ENCODE results near the gene TAF5L.
A peak's percentile ranks its signal among the peaks of the same experiment; 100 is the strongest.
"Not testable (repeated sequence)": the region's sequence is repeated elsewhere in the genome, so short reads cannot be mapped to it uniquely, and the experiment has no call there.

Gene TAF5L

DNA sequence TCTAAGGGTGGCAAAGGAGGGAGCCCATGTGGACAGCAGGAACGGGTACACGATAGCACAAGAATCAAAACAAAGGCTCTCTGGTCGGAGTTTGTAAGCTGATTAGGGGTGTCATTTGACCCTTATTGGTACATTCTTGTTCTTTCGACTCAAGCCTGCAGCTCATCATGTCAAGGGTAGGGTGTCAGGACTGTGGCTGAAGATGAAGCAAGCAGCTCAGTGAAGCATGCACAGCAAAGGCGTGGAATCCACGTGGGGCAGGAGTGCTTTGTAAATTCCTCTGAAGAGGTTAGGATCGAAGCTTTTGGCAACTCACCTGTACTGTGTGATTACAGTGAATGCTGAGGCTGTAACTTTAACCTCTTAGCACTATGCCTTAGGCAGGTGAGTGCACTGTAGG is 62.7 kb downstream of the TAF5L start:
- no peak overlapping the region for H4K91ac ChIP-seq (ENCODE audit: low read depth, low read length, poor library complexity)
- H3K4me2 ChIP-seq (ENCODE audit: insufficient read depth, low read length, poor library complexity, severe bottlenecking), result no peak overlapping the region
- H2BK5ac ChIP-seq (ENCODE audit: low read length), result no peak overlapping the region
- peak overlapping the region; percentile 35 for H2AFZ ChIP-seq (ENCODE audit: low read length)
- no peaks in the 10 kb centered on the region for H3K27me3 ChIP-seq (ENCODE audit: control insufficient read depth in 3 of 3, insufficient read depth in 3 of 3, low read depth in 1 of 3, low read length in 3 of 3)
- H3K9me3 ChIP-seq (replicated peaks in 1 of 2; ENCODE audit: control insufficient read depth in 2 of 2, insufficient read depth in 1 of 2, low read depth in 1 of 2, low read length in 2 of 2), result no peaks in the 10 kb centered on the region
- no peak overlapping the region for H3K18ac ChIP-seq (ENCODE audit: low read length)
- no peak overlapping the region for H3K14ac ChIP-seq (ENCODE audit: low read length)
- H3K9ac ChIP-seq (ENCODE audit: low read depth, low read length, poor library complexity), result no peak overlapping the region
- no peak overlapping the region for H2AK5ac ChIP-seq (ENCODE audit: low read depth, low read length)
- H2BK12ac ChIP-seq (ENCODE audit: low read length), result no peak overlapping the region
- no peak overlapping the region for H4K8ac ChIP-seq (ENCODE audit: low read depth, low read length)
- no peaks in the 10 kb centered on the region for H3K79me1 ChIP-seq (ENCODE audit: low read depth, low read length)
- H3K23ac ChIP-seq (ENCODE audit: low read depth, low read length, poor library complexity), result no peak overlapping the region
- no peak overlapping the region for H3K4ac ChIP-seq (ENCODE audit: low read length)
- H3K4me1 ChIP-seq (ENCODE audit: control insufficient read depth in 2 of 2, insufficient read depth in 1 of 2, low read depth in 1 of 2, low read length in 2 of 2), result peaks cover 0 to 9% of the 10 kb centered on the region in 2 donors
- H3K36me3 ChIP-seq (replicated peaks in 1 of 2; ENCODE audit: control insufficient read depth in 2 of 2, insufficient read depth in 2 of 2, low read length in 2 of 2), result no peaks in the 10 kb centered on the region
- H3K27ac ChIP-seq (replicated peaks; ENCODE audit: low read length), result no peak overlapping the region
- no peak overlapping the region for H2BK120ac ChIP-seq (ENCODE audit: low read depth, low read length)
- no CpG with 5 or more reads among the region's 7 CpGs for WGBS, 2 donors (ENCODE audit: extremely low coverage in 2 of 2, insufficient read length in 2 of 2, insufficient replicate concordance in 1 of 2)
- no peak overlapping the region for H2BK15ac ChIP-seq (ENCODE audit: low read length)
- DNase-seq (ENCODE audit: low spot score), result no peak
- no peak overlapping the region for H3K4me3 ChIP-seq (ENCODE audit: low read length in 2 of 2)

DNA sequence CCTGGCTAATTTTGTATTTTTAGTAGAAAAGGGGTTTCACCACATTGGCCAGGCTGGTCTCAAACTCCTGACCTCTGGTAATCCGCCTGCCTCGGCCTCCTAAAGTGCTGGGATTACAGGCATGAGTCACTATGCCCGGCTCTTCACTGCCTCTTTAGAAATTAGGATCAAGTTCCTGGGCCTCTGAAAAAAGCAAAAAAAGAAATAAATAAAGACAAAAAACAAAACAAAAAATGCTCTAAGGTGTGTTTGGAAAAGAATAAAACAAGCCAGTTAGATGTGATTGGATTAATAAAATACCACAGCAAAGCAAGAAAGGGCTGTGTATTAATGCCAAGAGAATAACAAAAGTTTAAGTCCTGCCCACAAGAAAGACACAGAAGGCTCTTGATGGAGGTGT is 63.2 kb downstream of the TAF5L start:
- no peak overlapping the region for H2BK12ac ChIP-seq (ENCODE audit: low read length)
- no peak for DNase-seq (ENCODE audit: low spot score)

GRCh38 chr1:229561141-229561540 is 64.8 kb downstream of the TAF5L start:
- DNase-seq (ENCODE audit: low spot score), result no peak
- Histone ChIP-seq H4K8ac (ENCODE audit: low read depth, low read length) (no peak overlapping the region), H4K91ac (ENCODE audit: low read depth, low read length, poor library complexity) (no peak overlapping the region), H3K18ac (ENCODE audit: low read length) (no peak overlapping the region), H2AFZ (ENCODE audit: low read length) (no peak overlapping the region), H3K36me3 (replicated peaks in 1 of 2; ENCODE audit: control insufficient read depth in 2 of 2, insufficient read depth in 2 of 2, low read length in 2 of 2) (no peaks in the 10 kb centered on the region), H3K23ac (ENCODE audit: low read depth, low read length, poor library complexity) (no peak overlapping the region), H3K4me3 (ENCODE audit: low read length in 2 of 2) (no peak overlapping the region), H3K27me3 (ENCODE audit: control insufficient read depth in 3 of 3, insufficient read depth in 3 of 3, low read depth in 1 of 3, low read length in 3 of 3) (no peaks in the 10 kb centered on the region), H3K4me2 (ENCODE audit: insufficient read depth, low read length, poor library complexity, severe bottlenecking) (no peak overlapping the region), H3K14ac (ENCODE audit: low read length) (no peak overlapping the region), H3K9me3 (replicated peaks in 1 of 2; ENCODE audit: control insufficient read depth in 2 of 2, insufficient read depth in 1 of 2, low read depth in 1 of 2, low read length in 2 of 2) (no peaks in the 10 kb centered on the region), H3K4ac (ENCODE audit: low read length) (no peak overlapping the region), H2BK12ac (ENCODE audit: low read length) (no peak overlapping the region), H2BK120ac (ENCODE audit: low read depth, low read length) (no peak overlapping the region), H3K9ac (ENCODE audit: low read depth, low read length, poor library complexity) (no peak overlapping the region), H2BK5ac (ENCODE audit: low read length) (no peak overlapping the region), H3K27ac (replicated peaks; ENCODE audit: low read length) (no peak overlapping the region), H2AK5ac (ENCODE audit: low read depth, low read length) (no peak overlapping the region), H2BK15ac (ENCODE audit: low read length) (no peak overlapping the region), H3K79me1 (ENCODE audit: low read depth, low read length) (no peaks in the 10 kb centered on the region), H3K4me1 (ENCODE audit: control insufficient read depth in 2 of 2, insufficient read depth in 1 of 2, low read depth in 1 of 2, low read length in 2 of 2) (peaks cover 10% of the 10 kb centered on the region in 2 donors)
- WGBS, 2 donors (ENCODE audit: extremely low coverage in 2 of 2, insufficient read length in 2 of 2, insufficient replicate concordance in 1 of 2), result no CpG with 5 or more reads among the region's 5 CpGs

More for the DNA sequence above, 63.2 kb downstream of the TAF5L start:
- no peak overlapping the region for H3K4me2 ChIP-seq (ENCODE audit: insufficient read depth, low read length, poor library complexity, severe bottlenecking)
- no peaks in the 10 kb centered on the region for H3K9me3 ChIP-seq (replicated peaks in 1 of 2; ENCODE audit: control insufficient read depth in 2 of 2, insufficient read depth in 1 of 2, low read depth in 1 of 2, low read length in 2 of 2)
- H4K91ac ChIP-seq (ENCODE audit: low read depth, low read length, poor library complexity), result no peak overlapping the region
- H3K27me3 ChIP-seq (ENCODE audit: control insufficient read depth in 3 of 3, insufficient read depth in 3 of 3, low read depth in 1 of 3, low read length in 3 of 3), result no peaks in the 10 kb centered on the region
- no peaks in the 10 kb centered on the region for H3K36me3 ChIP-seq (replicated peaks in 1 of 2; ENCODE audit: control insufficient read depth in 2 of 2, insufficient read depth in 2 of 2, low read length in 2 of 2)
- H3K18ac ChIP-seq (ENCODE audit: low read length), result no peak overlapping the region
- no peak overlapping the region for H3K4ac ChIP-seq (ENCODE audit: low read length)
- no peak overlapping the region for H2BK120ac ChIP-seq (ENCODE audit: low read depth, low read length)
- no peak overlapping the region for H3K4me3 ChIP-seq (ENCODE audit: low read length in 2 of 2)
- no peak overlapping the region for H3K23ac ChIP-seq (ENCODE audit: low read depth, low read length, poor library complexity)
- no peak overlapping the region for H3K27ac ChIP-seq (replicated peaks; ENCODE audit: low read length)
- H2BK15ac ChIP-seq (ENCODE audit: low read length), result no peak overlapping the region
- WGBS, 2 donors (ENCODE audit: extremely low coverage in 2 of 2, insufficient read length in 2 of 2, insufficient replicate concordance in 1 of 2), result no CpG with 5 or more reads among the region's 3 CpGs
- H3K4me1 ChIP-seq (ENCODE audit: control insufficient read depth in 2 of 2, insufficient read depth in 1 of 2, low read depth in 1 of 2, low read length in 2 of 2), result peaks cover 0 to 9% of the 10 kb centered on the region in 2 donors
- no peaks in the 10 kb centered on the region for H3K79me1 ChIP-seq (ENCODE audit: low read depth, low read length)
- H2AFZ ChIP-seq (ENCODE audit: low read length), result peak overlapping the region; percentile 35
- no peak overlapping the region for H4K8ac ChIP-seq (ENCODE audit: low read depth, low read length)
- no peak overlapping the region for H2AK5ac ChIP-seq (ENCODE audit: low read depth, low read length)
- no peak overlapping the region for H2BK5ac ChIP-seq (ENCODE audit: low read length)
- no peak overlapping the region for H3K14ac ChIP-seq (ENCODE audit: low read length)
- no peak overlapping the region for H3K9ac ChIP-seq (ENCODE audit: low read depth, low read length, poor library complexity)

DNA sequence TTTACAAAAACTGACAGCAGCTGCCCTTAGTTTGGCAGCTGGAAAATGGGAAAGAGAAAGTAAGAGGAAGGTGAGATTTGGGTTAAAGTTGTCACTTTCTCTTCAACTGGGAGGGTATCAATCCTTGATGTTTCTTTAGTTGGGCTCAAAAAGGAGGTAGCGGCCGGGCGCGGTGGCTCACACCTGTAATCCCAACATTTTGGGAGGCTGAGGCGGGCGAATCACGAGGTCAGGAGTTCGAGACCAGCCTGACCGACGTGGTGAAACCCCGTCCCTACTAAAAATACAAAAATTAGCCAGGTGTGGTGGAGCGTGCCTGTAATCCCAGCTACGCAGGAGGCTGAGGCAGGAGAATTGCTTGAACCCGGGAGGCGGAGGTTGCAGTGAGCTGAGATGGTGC is 65.8 kb downstream of the TAF5L start:
- H3K36me3 ChIP-seq (replicated peaks in 1 of 2; ENCODE audit: control insufficient read depth in 2 of 2, insufficient read depth in 2 of 2, low read length in 2 of 2); DNase-seq (ENCODE audit: low spot score); H3K23ac ChIP-seq (ENCODE audit: low read depth, low read length, poor library complexity); H3K4ac ChIP-seq (ENCODE audit: low read length); H2BK12ac ChIP-seq (ENCODE audit: low read length); H3K18ac ChIP-seq (ENCODE audit: low read length); H4K91ac ChIP-seq (ENCODE audit: low read depth, low read length, poor library complexity); H3K9ac ChIP-seq (ENCODE audit: low read depth, low read length, poor library complexity); H3K27ac ChIP-seq (replicated peaks; ENCODE audit: low read length); H2AFZ ChIP-seq (ENCODE audit: low read length); H2BK15ac ChIP-seq (ENCODE audit: low read length); H2BK5ac ChIP-seq (ENCODE audit: low read length); H4K8ac ChIP-seq (ENCODE audit: low read depth, low read length); H2AK5ac ChIP-seq (ENCODE audit: low read depth, low read length); H3K14ac ChIP-seq (ENCODE audit: low read length); H3K27me3 ChIP-seq (ENCODE audit: control insufficient read depth in 3 of 3, insufficient read depth in 3 of 3, low read depth in 1 of 3, low read length in 3 of 3); H2BK120ac ChIP-seq (ENCODE audit: low read depth, low read length); H3K79me1 ChIP-seq (ENCODE audit: low read depth, low read length); H3K9me3 ChIP-seq (replicated peaks in 1 of 2; ENCODE audit: control insufficient read depth in 2 of 2, insufficient read depth in 1 of 2, low read depth in 1 of 2, low read length in 2 of 2); H3K4me3 ChIP-seq (ENCODE audit: low read length in 2 of 2); H3K4me2 ChIP-seq (ENCODE audit: insufficient read depth, low read length, poor library complexity, severe bottlenecking): not testable (repeated sequence)
- WGBS, 2 donors (ENCODE audit: extremely low coverage in 2 of 2, insufficient read length in 2 of 2, insufficient replicate concordance in 1 of 2), result no CpG with 5 or more reads among the region's 15 CpGs
- peaks cover 10 to 12% of the 10 kb centered on the region in 2 donors for H3K4me1 ChIP-seq (ENCODE audit: control insufficient read depth in 2 of 2, insufficient read depth in 1 of 2, low read depth in 1 of 2, low read length in 2 of 2)

Measured in neuronal stem cell (in vitro differentiated cells).